ENCODE data around the gene KLF6.

DNA sequence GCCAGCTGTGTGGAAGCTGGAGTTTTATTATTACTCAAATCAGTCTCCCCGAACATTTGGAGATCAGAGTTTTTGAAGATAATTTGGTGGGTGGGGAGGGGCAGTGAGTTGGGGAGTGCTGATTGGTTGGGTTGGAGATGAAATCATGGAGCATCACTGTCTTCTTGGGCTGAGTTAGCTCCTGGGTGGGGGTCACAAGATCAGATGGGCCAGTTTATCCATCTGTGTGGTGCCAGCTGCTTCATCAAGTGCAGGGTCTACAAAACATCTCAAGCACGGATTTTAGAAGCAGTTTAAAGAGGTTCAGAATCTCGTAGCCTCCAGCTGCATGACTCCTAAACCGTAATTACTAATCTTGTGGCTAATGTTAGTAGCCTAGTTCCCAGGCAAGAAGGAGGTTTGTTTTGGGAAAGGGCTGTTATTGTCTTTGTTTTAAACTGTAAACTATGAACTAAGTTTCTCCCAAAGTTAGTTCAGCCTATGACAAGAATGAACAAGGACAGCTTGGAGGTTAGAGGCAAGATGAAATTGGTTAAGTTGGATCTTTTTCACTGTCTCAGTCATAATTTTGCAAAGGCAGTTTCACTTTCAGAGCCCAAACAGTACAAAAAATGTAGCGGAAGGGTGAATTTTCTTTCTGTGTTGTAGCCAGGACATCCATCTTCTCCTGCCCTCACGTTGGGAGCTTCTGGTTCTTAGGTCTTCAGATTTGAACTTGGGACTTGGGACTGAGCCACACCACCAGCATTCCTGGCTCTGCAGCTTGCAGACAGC lies 43.1 kb downstream of the KLF6 start:
- TF ChIP-seq, protein P1, sequence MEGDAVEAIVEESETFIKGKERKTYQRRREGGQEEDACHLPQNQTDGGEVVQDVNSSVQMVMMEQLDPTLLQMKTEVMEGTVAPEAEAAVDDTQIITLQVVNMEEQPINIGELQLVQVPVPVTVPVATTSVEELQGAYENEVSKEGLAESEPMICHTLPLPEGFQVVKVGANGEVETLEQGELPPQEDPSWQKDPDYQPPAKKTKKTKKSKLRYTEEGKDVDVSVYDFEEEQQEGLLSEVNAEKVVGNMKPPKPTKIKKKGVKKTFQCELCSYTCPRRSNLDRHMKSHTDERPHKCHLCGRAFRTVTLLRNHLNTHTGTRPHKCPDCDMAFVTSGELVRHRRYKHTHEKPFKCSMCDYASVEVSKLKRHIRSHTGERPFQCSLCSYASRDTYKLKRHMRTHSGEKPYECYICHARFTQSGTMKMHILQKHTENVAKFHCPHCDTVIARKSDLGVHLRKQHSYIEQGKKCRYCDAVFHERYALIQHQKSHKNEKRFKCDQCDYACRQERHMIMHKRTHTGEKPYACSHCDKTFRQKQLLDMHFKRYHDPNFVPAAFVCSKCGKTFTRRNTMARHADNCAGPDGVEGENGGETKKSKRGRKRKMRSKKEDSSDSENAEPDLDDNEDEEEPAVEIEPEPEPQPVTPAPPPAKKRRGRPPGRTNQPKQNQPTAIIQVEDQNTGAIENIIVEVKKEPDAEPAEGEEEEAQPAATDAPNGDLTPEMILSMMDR (conservative IDR thresholded peaks at IDR 0.05) = no peak
- TF ChIP-seq ZFX (IDR thresholded peaks at IDR 0.05) = no peak
